22Rv1 (cell line): Measurements from ENCODE around the gene C1QTNF4.

Source experiments
- H3K27ac ChIP-seq: fragments of 450-650 bp; 2 replicates; pipeline ENCODE4 v1.5.1; 2017
- ZFX ChIP-seq: fragments of 450-650 bp; IDR thresholded peaks from 2 replicates; pipeline ENCODE4 v1.6.1; 2017; ENCODE audit warnings: antibody characterized with exemption, borderline replicate concordance
- TF ChIP-seq, protein P1 (sequence below): fragments of 450-650 bp; IDR thresholded peaks from 2 replicates; pipeline ENCODE4 v1.5.1; 2017; ENCODE audit warnings: mild to moderate bottlenecking

C1QTNF4 gene

DNA sequence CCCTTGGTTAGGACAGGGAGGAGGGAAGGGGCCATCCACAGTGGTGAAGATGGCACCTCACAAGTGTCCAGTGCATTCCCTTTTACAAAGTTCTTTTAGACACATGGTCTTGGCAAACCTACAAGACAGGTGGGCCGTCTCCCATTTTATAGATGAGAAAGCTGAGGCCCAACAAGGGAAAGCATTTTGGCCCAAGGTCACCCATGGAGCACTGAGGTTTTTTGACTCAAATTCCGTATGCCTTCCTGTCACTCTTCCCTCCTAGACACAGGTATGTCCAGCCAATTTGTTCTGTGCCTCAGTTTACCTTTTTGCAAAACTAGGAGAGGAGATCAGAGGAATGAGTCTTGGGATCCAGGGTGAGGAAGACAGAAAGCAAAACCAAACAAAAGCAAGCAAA is 1.2 kb downstream of the C1QTNF4 start:
- no peak for TF ChIP-seq ZFX
- TF ChIP-seq, protein P1, sequence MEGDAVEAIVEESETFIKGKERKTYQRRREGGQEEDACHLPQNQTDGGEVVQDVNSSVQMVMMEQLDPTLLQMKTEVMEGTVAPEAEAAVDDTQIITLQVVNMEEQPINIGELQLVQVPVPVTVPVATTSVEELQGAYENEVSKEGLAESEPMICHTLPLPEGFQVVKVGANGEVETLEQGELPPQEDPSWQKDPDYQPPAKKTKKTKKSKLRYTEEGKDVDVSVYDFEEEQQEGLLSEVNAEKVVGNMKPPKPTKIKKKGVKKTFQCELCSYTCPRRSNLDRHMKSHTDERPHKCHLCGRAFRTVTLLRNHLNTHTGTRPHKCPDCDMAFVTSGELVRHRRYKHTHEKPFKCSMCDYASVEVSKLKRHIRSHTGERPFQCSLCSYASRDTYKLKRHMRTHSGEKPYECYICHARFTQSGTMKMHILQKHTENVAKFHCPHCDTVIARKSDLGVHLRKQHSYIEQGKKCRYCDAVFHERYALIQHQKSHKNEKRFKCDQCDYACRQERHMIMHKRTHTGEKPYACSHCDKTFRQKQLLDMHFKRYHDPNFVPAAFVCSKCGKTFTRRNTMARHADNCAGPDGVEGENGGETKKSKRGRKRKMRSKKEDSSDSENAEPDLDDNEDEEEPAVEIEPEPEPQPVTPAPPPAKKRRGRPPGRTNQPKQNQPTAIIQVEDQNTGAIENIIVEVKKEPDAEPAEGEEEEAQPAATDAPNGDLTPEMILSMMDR: no peak
- H3K27ac ChIP-seq: no peak overlapping the region

GRCh38 chr11:47592251-47592650 is 2.0 kb downstream of the C1QTNF4 start:
- TF ChIP-seq, protein P1: no peak
- no peak for TF ChIP-seq ZFX
- H3K27ac ChIP-seq: no peak overlapping the region

DNA sequence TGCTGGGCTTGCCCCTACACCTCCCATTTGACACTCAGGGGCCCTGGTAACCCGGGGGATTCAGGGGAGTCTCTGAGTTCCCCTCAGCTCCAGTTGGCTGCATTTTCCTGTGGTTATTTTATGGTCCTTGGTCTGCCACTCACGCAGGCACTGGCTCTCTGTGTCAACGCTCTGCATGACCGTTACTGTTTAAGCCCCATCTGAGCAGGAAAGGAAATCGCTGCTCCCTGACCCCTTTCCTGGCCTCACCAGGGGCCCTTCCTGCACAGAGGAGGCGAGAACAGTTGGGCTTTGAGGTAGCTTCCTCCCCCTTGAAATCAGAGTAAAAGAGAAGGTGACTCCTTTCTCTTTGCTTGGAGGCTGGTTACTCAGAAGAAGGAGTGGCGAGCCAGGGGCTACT is 2.4 kb downstream of the C1QTNF4 start:
- H3K27ac ChIP-seq: no peak overlapping the region
- TF ChIP-seq, protein P1: no peak
- no peak for TF ChIP-seq ZFX

DNA sequence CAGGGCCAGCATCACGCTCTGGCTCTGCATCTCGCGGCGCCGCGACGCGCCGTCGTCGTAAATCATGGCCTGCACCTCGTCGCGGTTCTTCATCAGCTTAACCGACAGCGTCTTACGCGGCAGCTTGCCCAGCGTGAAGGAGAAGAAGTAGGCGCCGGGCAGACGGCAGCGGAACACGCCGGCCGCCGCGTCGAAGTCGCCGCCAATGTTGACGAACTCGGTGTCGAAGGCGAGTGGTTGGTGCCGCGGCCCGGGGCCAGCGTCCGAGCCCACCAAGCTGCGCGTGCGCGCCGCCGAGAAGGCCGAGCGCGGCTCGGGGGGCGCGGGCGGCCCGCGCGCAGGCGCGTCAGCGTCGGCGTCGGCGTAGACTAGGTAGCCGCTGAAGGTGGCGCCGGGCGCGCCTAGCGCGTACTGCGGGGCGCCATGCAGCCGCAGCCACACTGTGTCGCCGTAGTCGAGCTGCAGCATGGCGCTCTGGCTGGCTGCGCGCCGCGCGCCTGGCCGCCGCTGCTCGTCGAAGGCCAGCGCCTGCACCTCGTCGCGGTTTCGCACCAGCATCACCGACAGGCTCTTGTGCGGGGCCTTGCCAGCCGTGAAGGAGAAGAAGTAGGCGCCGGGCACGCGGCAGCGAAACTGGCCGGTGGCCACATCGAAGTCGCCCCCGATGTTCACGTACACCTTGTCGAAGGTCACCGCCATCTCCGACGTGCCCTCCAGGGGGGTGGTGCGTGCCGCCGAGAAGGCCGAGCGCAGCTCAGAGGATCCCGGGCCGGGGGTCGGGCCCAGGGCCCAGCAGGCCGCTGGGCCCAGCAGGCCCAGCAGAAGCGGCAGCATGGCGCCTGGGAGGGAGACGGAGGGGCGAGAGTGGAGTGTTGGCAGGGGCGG is 4.0 kb downstream of the C1QTNF4 start:
- no peak overlapping the region for H3K27ac ChIP-seq
- TF ChIP-seq, protein P1: no peak
- no peak for TF ChIP-seq ZFX

DNA sequence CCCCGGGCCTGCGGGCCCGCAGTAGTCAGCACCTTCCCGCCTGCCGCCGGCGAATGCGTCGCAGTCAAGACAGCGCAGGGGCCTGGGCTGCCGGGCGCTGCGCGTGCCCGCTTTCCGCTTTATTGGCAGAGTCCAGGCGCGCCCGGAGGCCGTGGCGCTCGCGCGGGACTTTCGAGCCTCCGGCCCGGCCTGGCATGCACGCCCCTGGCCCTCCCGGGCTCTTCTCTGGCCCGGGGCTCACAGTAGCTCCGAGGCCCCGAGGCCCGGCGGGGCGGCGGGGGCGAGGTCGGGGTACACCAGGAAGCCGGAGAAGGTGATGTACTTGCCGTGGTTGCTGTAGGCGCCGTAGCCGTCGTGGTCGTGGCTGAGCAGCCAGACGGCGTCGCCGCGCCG is 4.6 kb downstream of the C1QTNF4 start:
- TF ChIP-seq, protein P1: no peak
- no peak overlapping the region for H3K27ac ChIP-seq

DNA sequence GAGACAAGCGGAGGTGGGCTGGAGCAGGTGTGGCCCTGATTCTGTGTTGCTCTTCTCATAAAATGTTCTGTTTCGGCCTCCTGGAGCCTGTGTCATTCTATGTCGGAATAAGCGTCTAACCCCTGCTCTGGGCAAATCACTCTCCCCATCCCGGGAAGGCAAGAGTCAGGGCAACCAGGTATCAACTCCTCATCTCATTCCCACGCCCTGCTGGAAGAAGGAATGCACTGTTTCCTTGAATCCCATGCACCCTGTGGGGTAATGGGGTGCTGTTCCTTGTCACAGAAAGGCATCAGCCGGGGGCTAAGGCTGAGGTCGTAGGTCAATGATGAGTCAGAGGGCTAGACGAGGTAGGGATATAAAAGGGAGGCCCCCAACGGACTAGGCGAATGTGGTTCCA is 5.1 kb downstream of the C1QTNF4 start:
- no peak overlapping the region for H3K27ac ChIP-seq
- TF ChIP-seq, protein P1: no peak
- TF ChIP-seq ZFX: no peak

DNA sequence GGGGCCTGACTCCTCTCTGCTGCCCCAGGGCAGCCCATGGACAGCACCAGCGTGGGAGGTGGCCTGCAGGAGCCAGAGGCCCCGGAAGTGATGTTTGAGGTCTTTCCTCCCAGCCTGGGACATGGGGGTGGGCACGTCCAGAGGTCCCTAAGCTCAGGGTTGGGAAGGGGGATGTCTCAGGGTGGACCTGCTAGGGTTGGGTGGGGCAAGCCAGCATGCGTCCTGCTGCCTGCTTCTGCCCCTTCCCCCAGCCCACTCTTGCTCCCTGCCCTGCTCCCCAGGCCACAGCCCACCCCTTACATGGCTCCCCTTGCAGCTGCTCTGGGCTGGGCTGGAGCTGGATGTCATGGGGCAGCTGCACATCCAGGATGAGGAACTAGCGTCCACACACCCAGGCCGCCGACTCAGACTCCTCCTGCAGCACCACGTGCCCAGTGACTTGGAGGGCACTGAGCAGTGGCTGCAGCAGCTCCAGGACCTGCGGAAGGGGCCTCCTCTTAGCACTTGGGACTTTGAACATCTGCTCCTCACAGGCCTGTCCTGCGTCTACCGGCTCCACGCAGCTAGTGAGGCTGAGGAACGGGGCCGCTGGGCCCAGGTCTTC is 6.4 kb downstream of the C1QTNF4 start:
- H3K27ac ChIP-seq: no peak overlapping the region
- no peak for TF ChIP-seq ZFX
